HCT116 (cell line): ENCODE measurements around the gene ANTXRL.

Experiments used
- CEBPB ChIP-seq: IDR thresholded peaks from 2 replicates; pipeline ENCODE4 v1.6.1; 2012; ENCODE audit warnings: low read depth
- CTCF ChIP-seq, 3 experiments: fragments of 200-600 bp in 1 of 3; sonication (generic) in 1 of 3; IDR thresholded peaks in 2 of 3; conservative IDR thresholded peaks in 1 of 3; 2 replicates each; pipeline ENCODE4 v1.5.1; 2012 to 2017; ENCODE audit warnings: low read depth in 2 of 3, low read length in 2 of 3, antibody characterized with exemption in 1 of 3, borderline replicate concordance in 1 of 3, control low read depth in 1 of 3, mild to moderate bottlenecking in 1 of 3, mixed read lengths in 1 of 3, mixed run types in 1 of 3, moderate library complexity in 1 of 3; ENCODE audit not compliant: insufficient read depth in 1 of 3
- EGR1 ChIP-seq: IDR thresholded peaks from 2 replicates; pipeline ENCODE4 v1.6.1; 2012; ENCODE audit warnings: low read depth
- EZH2 ChIP-seq: fragments of 200-600 bp; sonication (generic); IDR thresholded peaks from 2 replicates; pipeline ENCODE4 v1.6.1; 2017; ENCODE audit warnings: antibody characterized with exemption, mixed run types
- EZH2phosphoT487 ChIP-seq: fragments of 200-600 bp; IDR thresholded peaks from 2 replicates; pipeline ENCODE4 v1.6.1; 2018; ENCODE audit warnings: antibody characterized with exemption, borderline replicate concordance
- JUND ChIP-seq: IDR thresholded peaks from 2 replicates; pipeline ENCODE4 v1.6.1; 2012
- POLR2A ChIP-seq: IDR thresholded peaks from 2 replicates; pipeline ENCODE4 v1.7.0; 2011; ENCODE audit warnings: borderline replicate concordance; ENCODE audit not compliant: insufficient read depth, insufficient read length; ENCODE audit errors: extremely low read depth
- POLR2AphosphoS5 ChIP-seq: IDR thresholded peaks from 2 replicates; pipeline ENCODE4 v1.6.1; 2011; ENCODE audit warnings: mild to moderate bottlenecking, low read depth, low read length, moderate library complexity
- RAD21 ChIP-seq: IDR thresholded peaks from 2 replicates; pipeline ENCODE4 v1.6.1; 2012; ENCODE audit warnings: low read depth, mild to moderate bottlenecking
- SIN3A ChIP-seq: IDR thresholded peaks from 2 replicates; pipeline ENCODE4 v1.6.1; 2012; ENCODE audit warnings: low read depth
- TF ChIP-seq, protein P1 (sequence below): IDR thresholded peaks from 2 replicates; pipeline ENCODE4 v1.6.1; 2012; ENCODE audit warnings: low read depth

GRCh38 chr10:46254467-46254866 is 32.3 kb upstream of the ANTXRL start:
- no peak for TF ChIP-seq JUND
- no peak for TF ChIP-seq CTCF (IDR thresholded peaks at IDR 0.05 in 2 of 3, conservative IDR thresholded peaks at IDR 0.05 in 1 of 3; ENCODE audit: borderline replicate concordance in 1 of 3, insufficient read depth in 1 of 3, low read depth in 2 of 3, low read length in 2 of 3)
- TF ChIP-seq RAD21: no peak
- no peak for TF ChIP-seq EGR1
- TF ChIP-seq POLR2A: no peak
- no peak for TF ChIP-seq EZH2phosphoT487
- TF ChIP-seq SIN3A: no peak
- no peak for TF ChIP-seq EZH2
- TF ChIP-seq POLR2AphosphoS5: no peak
- TF ChIP-seq, protein P1, sequence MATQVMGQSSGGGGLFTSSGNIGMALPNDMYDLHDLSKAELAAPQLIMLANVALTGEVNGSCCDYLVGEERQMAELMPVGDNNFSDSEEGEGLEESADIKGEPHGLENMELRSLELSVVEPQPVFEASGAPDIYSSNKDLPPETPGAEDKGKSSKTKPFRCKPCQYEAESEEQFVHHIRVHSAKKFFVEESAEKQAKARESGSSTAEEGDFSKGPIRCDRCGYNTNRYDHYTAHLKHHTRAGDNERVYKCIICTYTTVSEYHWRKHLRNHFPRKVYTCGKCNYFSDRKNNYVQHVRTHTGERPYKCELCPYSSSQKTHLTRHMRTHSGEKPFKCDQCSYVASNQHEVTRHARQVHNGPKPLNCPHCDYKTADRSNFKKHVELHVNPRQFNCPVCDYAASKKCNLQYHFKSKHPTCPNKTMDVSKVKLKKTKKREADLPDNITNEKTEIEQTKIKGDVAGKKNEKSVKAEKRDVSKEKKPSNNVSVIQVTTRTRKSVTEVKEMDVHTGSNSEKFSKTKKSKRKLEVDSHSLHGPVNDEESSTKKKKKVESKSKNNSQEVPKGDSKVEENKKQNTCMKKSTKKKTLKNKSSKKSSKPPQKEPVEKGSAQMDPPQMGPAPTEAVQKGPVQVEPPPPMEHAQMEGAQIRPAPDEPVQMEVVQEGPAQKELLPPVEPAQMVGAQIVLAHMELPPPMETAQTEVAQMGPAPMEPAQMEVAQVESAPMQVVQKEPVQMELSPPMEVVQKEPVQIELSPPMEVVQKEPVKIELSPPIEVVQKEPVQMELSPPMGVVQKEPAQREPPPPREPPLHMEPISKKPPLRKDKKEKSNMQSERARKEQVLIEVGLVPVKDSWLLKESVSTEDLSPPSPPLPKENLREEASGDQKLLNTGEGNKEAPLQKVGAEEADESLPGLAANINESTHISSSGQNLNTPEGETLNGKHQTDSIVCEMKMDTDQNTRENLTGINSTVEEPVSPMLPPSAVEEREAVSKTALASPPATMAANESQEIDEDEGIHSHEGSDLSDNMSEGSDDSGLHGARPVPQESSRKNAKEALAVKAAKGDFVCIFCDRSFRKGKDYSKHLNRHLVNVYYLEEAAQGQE: no peak
- TF ChIP-seq CEBPB: no peak
